Adrenal gland (tissue), 12 donors: ENCODE measurements around the gene SH2B3. TPM values are rescaled to one million over a fixed set of nuclear protein-coding genes. Genes with fewer than 3 reads are reported as not detected.

Experiments
- DNase-seq, 7 donors: peaks; one replicate each; pipeline ENCODE4 v3.0.0-alpha.2; 2019 to 2020
- H3K27ac ChIP-seq, 5 donors: fragments of 200-600 bp; sonication (generic) in 4 of 5; 1 replicate in 3 of 5; 2 replicates in 2 of 5; pipeline versions ENCODE4 v1.5.1 to v1.8.0; 2016 to 2020; ENCODE audit warnings: mild to moderate bottlenecking in 1 of 5
- H3K27me3 ChIP-seq: fragments of 200-600 bp; 2 replicates; pipeline ENCODE4 v1.8.0; 2021
- H3K36me3 ChIP-seq, 2 donors: fragments of 200-600 bp; replicated peaks in 1 of 2; 1 replicate in 1 of 2; 2 replicates in 1 of 2; pipeline versions ENCODE4 v1.5.1 to v1.8.0; 2018 to 2022
- H3K4me1 ChIP-seq, 2 donors: fragments of 200-600 bp; replicated peaks in 1 of 2; 1 replicate in 1 of 2; 2 replicates in 1 of 2; pipeline versions ENCODE4 v1.5.1 to v1.8.0; 2018 to 2021
- H3K4me3 ChIP-seq, 4 donors: fragments of 200-600 bp; sonication (generic) in 3 of 4; one replicate each; pipeline ENCODE4 v1.5.1; 2016 to 2018
- H3K9me3 ChIP-seq, 3 donors: fragments of 200-600 bp; sonication (generic) in 1 of 3; replicated peaks in 1 of 3; 1 replicate in 2 of 3; 2 replicates in 1 of 3; pipeline versions ENCODE4 v1.5.1 to v1.8.0; 2016 to 2021
- CTCF ChIP-seq, 6 experiments: fragments of 450-650 bp in 4 of 6; fragments of 200-600 bp in 2 of 6; sonication (generic) in 1 of 6; IDR thresholded peaks; 1 replicate in 5 of 6; 2 replicates in 1 of 6; pipeline versions ENCODE4 v1.5.1 to v1.8.0; 2016 to 2021; ENCODE audit warnings: antibody characterized with exemption in 6 of 6, mild to moderate bottlenecking in 2 of 6, moderate library complexity in 1 of 6
- POLR2A ChIP-seq, 2 donors: fragments of 450-650 bp; IDR thresholded peaks; one replicate each; pipeline ENCODE4 v1.6.1; 2017; ENCODE audit warnings: antibody characterized with exemption in 2 of 2, mild to moderate bottlenecking in 2 of 2, moderate library complexity in 1 of 2
- WGBS, 4 donors: extraction: QIAGEN DNeasy Blood & Tissue Kit in 2 of 4; methylation state at CpG; one replicate each; pipeline versions ENCODE4 v1.1.5 to v1.1.7; 2013 to 2017; 5-methylcytosine and 5-hydroxymethylcytosine counted together
- intact Hi-C, 2 donors: fragments of 100-400 bp; cut with DNase I; formaldehyde crosslinking; loops; one replicate each; pipeline versions ENCODE4 v1.14.1 to v1.15.0; 2022 to 2023
- polyA plus RNA-seq, 3 donors: library from polyadenylated mRNA; stranded (reverse); fragments of 200-250 nt in 2 of 3; fragments of 350-450 nt in 1 of 3; fragmentation: Illumina TruSeq in 1 of 3; extraction: RNeasy Lipid Tissue Mini Kit (QIAGEN cat#74804) in 1 of 3; gene quantifications; one replicate each; pipeline ENCODE4 v1.2.3, GENCODE V29; 2013 to 2014
- total RNA-seq, 9 donors: library from RNA; depleted of rRNA in 4 of 9; stranded (reverse); fragments of >200 nt in 4 of 9; fragments of 120-200 nt in 1 of 9; fragmentation: NEBNext Ultra II Directional in 1 of 9; extraction: Animal tissue kit (Norgen Biotek cat#: 25700) in 1 of 9; gene quantifications; one replicate each; pipeline versions ENCODE4 v1.1.0 to v1.2.4, GENCODE V29; 2013 to 2023
- donor health status: healthy with polysubstance abuse.
- donor health status: Bipolar disorder and iron deficiency.
- donor health status: DM: yes; HTN: yes; CAD: no.
- donor health status: DM: no; HTN: no; CAD: no.
- donor health status: DM: no; HTN: no; CAD: no.
- donor health status: DM: yes; HTN: yes; CAD: no.

The SH2B3 gene
- total and polyA plus RNA-seq, 12 donors: 5.8 to 70.3 (median 28.5) TPM

- intact Hi-C loops: loop anchor here in 1 of 2 donors (5.0 kb wide), 1 partner anchor 39 kb away; the partner anchor contains the start of gene SH2B3
- H3K4me1 ChIP-seq: peaks cover 15 to 59% of the 10 kb centered on the region in 2 donors
- no peaks in the 10 kb centered on the region for H3K27me3 ChIP-seq
- peak overlapping the region in 3 of 5 donors; percentile 29 to 83 (median 69) for H3K27ac ChIP-seq
- no peak overlapping the region for H3K4me3 ChIP-seq
- H3K36me3 ChIP-seq: peaks cover 0 to 55% of the 10 kb centered on the region in 2 donors
- 18 to 41% (median 40%) methylated on average over 3 to 6 of the region's 6 CpGs for WGBS, 4 donors
- no peak for TF ChIP-seq CTCF (IDR thresholded peaks at IDR 0.05)
- no peak for TF ChIP-seq POLR2A (IDR thresholded peaks at IDR 0.05)
- peak in 6 of 7 donors; percentile 31 to 80 (median 46) for DNase-seq
- H3K9me3 ChIP-seq: no peaks in the 10 kb centered on the region
Measured at GRCh38 chr12:111445726-111446581, 40.2 kb downstream of the SH2B3 start.

- DNase-seq: peak in 5 of 7 donors; percentile 11 to 54 (median 21)
- Histone ChIP-seq H3K4me3 (no peak overlapping the region), H3K9me3 (no peaks in the 10 kb centered on the region), H3K27ac (peak overlapping the region in 3 of 5 donors; percentile 3 to 83 (median 69)), H3K27me3 (no peaks in the 10 kb centered on the region), H3K36me3 (peaks cover 0 to 59% of the 10 kb centered on the region in 2 donors), H3K4me1 (peaks cover 15 to 61% of the 10 kb centered on the region in 2 donors)
- intact Hi-C loops: loop anchor here in 1 of 2 donors (5.0 kb wide), 1 partner anchor 40 kb away; the partner anchor contains the start of gene SH2B3
- TF ChIP-seq POLR2A (IDR thresholded peaks at IDR 0.05): no peak
- TF ChIP-seq CTCF (IDR thresholded peaks at IDR 0.05): no peak
- 84 to 91% (median 87%) methylated on average over 10 to 20 of the region's 20 CpGs for WGBS, 4 donors
Measured at GRCh38 chr12:111446631-111447570, 41.2 kb downstream of the SH2B3 start.

GRCh38 chr12:111447571-111448265, 42.0 kb downstream of the SH2B3 start:
- TF ChIP-seq POLR2A (IDR thresholded peaks at IDR 0.05): no peak
- no peaks in the 10 kb centered on the region for H3K27me3 ChIP-seq
- peak overlapping the region in 2 of 5 donors; percentile 2 to 83 for H3K27ac ChIP-seq
- DNase-seq: peak in 6 of 7 donors; percentile 1 to 55 (median 18)
- H3K9me3 ChIP-seq: no peaks in the 10 kb centered on the region
- WGBS, 4 donors: 87 to 94% (median 90%) methylated on average over 22 to 28 of the region's 28 CpGs
- peaks cover 15 to 58% of the 10 kb centered on the region in 2 donors for H3K4me1 ChIP-seq
- H3K4me3 ChIP-seq: no peak overlapping the region
- intact Hi-C loops: loop anchor here in 1 of 2 donors (5.0 kb wide), 1 partner anchor 40 kb away; the partner anchor contains the start of gene SH2B3
- peaks cover 0 to 59% of the 10 kb centered on the region in 2 donors for H3K36me3 ChIP-seq

GRCh38 chr12:111448266-111448830, 42.6 kb downstream of the SH2B3 start:
- Histone ChIP-seq H3K27me3 (no peaks in the 10 kb centered on the region), H3K36me3 (peaks cover 0 to 64% of the 10 kb centered on the region in 2 donors), H3K4me1 (peaks cover 15 to 55% of the 10 kb centered on the region in 2 donors), H3K9me3 (no peaks in the 10 kb centered on the region), H3K4me3 (no peak overlapping the region), H3K27ac (peak overlapping the region in 2 of 5 donors; percentile 2 to 47)
- DNase-seq: peak in 5 of 7 donors; percentile 2 to 52 (median 14)
- TF ChIP-seq CTCF (IDR thresholded peaks at IDR 0.05) (no peak), POLR2A (IDR thresholded peaks at IDR 0.05) (no peak)
- 71 to 80% (median 77%) methylated on average over 9 of the region's 9 CpGs for WGBS, 4 donors
- intact Hi-C loops: loop anchor here in 1 of 2 donors (5.0 kb wide), 1 partner anchor 41 kb away; the partner anchor contains the start of gene SH2B3
